HG03103 (cell line): ENCODE results near the gene KDR.

ENCODE experiments used
- ATAC-seq: cut with Tn5 transposase; IDR thresholded peaks from one replicate; pipeline ENCODE4 v1.9.1; 2021; ENCODE audit warnings: low read depth; ENCODE audit not compliant: unreplicated experiment

KDR gene

DNA sequence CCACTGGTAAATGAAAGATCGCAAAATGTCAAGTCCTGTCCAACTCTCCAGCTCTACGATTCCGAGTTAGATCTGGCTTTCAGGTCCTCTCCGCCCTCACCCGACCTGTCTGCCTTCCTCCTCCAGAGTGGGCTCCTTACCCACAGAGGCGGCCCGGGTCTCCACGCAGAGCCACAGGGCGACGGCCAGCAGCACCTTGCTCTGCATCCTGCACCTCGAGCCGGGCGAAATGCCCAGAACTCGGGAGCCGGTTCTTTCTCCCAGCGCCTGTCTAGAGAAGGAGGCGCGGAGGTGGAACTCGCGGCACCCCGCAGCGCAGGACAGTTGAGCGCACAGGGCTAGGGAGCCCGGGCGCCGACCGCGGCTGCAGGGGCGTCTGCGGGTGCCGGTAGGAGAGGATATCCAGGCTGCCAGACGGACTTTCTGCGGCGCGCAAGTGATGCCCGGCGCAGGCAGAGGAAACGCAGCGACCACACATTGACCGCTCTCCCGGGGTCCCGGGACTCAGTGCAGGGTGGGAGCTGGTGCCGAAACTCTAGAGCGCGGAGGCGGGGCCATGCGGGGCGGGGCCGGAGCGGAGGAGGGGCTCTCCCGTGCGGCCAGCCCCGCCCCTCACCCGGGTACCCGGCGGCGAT, at the start of gene KDR:
KDR (minus strand) TSS at position 509 of the 635 bp plus-strand sequence; CDS start at position 207, 302 bp downstream.
- no peak for ATAC-seq

DNA sequence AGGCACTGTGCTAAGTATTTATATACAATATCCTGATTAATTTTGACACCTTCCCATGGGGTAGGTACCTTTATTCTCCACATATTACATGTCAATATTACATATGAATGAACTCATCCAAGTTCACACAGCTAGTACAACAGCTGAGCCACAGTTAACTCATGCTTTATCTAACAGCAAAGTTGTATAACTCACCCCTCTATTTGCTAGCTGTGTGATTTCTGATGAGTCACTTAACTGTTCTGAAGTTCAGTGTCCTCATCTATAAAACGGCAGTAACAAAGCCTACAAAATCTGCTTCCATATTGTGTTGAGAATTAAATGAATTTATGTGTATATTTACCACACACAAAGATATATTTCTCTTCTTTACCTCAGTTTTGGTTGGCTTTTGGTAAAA, 48.2 kb upstream of the KDR start:
- ATAC-seq, result no peak

- ATAC-seq, result no peak
Measured at GRCh38 chr4:55172694-55173287, 47.4 kb upstream of the KDR start.

GRCh38 chr4:55170462-55170861, 45.1 kb upstream of the KDR start:
- ATAC-seq, result no peak

GRCh38 chr4:55169352-55169961, 44.1 kb upstream of the KDR start:
- no peak for ATAC-seq

GRCh38 chr4:55162396-55162795, 37.0 kb upstream of the KDR start:
- ATAC-seq, result no peak

- no peak for ATAC-seq
Measured at GRCh38 chr4:55161739-55162138, 36.3 kb upstream of the KDR start.

DNA sequence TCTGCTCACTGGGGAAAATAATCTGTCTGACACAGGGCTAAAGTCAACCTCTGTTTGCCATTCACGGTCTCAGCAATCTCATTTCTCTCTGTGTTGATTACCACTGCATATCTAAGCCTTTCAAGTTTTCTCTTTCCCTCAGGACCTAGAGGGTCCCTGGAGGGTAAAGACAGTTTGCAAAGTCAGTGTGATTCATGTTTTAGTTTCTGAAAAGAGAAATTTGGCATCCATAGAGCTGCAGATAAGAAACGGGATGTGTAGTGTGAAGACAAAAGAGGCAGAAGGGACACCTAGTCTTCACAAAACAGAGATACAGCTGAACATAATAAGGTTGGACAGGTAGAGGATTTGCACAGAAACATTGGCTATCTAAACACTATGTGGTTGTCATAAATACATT, 34.5 kb upstream of the KDR start:
- ATAC-seq, result no peak

DNA sequence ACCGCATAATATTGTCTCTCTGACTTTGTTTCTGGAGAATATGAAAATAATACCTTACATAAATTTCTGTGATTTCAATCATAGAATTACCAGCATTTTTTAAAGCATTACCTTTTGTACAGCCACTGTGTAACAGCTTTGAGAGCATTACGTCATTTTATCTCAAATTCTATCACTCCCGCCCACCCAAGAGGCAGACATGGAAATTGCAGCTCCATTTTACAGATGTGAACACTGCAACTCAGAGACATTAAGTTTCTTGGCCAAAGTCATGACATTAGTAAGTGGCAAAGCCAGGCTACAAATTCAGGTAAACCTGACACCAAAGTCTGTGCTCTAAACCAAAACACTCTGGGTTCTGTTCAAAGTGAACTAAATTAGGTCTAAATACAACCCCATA, 33.6 kb upstream of the KDR start:
- ATAC-seq, result no peak

DNA sequence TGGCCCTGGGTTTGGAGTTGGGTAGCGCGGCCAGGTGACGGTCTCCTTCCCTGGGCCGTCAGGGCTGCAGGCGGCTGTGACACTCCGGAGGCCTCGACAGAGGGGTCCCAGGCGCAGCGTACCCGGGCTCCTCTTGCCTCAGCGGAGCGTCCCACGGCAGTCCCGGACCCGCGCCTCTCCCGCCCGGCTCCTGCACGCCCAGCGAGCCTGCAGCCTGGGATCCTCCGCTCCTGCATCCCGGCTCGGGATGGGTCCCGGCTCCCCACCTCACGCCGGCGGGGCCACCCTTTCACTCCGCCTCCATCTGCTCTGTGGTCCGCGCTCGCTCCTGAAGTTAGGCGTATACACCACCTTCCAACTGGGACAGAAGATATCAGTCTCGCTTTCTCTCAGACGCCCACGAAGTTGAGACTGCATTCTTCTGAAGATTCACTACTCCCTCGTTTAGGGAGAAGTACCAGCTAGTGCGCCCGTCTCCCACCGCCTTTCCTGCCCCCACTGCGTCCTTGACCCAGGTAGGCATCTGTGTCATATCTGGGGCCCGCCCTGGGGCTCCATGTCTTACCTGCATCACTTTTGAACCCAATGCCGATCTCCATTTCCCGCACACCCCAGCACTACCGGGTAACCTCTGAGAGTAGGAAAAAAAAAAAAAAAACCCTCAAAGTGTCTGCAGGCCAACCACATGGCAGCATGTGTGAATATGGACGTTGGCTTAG, 32.3 kb upstream of the KDR start:
- ATAC-seq, result no peak

- no peak for ATAC-seq
Measured at GRCh38 chr4:55154933-55155332, 29.5 kb upstream of the KDR start.

- no peak for ATAC-seq
Measured at GRCh38 chr4:55154290-55154880, 29.0 kb upstream of the KDR start.

GRCh38 chr4:55143858-55144257, 18.5 kb upstream of the KDR start:
- no peak for ATAC-seq

DNA sequence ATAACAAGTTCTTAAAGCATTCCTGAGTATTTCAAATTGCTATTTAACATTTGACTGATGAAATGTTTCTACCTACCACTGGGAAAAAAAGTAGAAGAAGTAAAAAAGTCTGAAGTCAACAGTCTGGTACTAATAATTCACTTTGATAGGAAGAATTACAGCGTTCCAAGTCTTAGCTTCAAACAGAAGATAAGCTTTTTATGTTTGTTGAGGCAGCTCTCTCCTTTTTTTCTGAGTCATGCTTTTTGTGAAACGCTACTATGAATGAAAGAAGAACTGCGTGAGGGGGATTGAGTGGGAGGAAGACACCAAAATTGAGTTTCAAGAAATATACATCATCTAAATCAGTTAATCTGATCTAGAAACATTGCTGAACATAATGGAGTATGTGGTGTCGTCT, 13.0 kb upstream of the KDR start:
- no peak for ATAC-seq

DNA sequence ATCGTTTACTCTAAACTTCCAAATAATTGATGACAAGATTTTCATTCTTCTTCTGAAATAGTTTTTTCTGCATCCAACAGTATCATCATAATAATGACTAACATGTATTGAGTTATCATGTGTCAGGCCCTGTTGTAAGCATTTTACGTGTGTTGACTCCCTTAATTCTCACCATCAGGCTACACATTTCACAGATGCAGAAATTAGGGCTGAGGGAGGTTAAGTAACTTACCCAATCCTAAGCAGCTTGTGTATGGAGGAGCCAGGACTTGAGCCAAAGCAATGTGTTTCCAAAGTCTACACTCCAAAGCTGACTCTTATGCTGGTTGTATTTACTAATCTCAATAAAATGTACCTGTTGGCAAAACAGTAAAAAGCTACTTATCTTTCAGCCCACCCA, 11.2 kb upstream of the KDR start:
- ATAC-seq, result no peak

GRCh38 chr4:55133951-55134350, 8.6 kb upstream of the KDR start:
- no peak for ATAC-seq

GRCh38 chr4:55132775-55133174, 7.4 kb upstream of the KDR start:
- no peak for ATAC-seq

DNA sequence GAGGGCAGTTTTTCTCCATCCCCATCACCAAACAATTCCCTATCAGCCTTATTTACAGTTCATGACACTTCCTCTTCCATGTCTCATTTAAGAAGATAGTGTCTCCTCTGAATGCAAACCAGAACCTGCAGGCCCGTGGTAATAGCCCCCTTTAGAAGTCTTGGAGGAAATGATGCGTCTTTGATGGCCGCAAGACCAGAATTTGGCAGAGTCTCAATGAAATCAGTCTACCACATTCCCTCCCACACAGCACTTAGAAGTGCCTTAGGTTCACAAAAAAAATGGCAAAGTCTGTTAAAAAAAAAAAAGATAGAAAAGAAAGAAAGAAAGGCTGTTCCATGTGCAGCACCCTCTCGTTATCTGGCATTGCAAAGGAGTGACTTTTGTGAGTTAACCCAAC, 2.1 kb upstream of the KDR start:
- ATAC-seq, result no peak

GRCh38 chr4:55127053-55127452, 1.7 kb upstream of the KDR start:
- ATAC-seq, result no peak

DNA sequence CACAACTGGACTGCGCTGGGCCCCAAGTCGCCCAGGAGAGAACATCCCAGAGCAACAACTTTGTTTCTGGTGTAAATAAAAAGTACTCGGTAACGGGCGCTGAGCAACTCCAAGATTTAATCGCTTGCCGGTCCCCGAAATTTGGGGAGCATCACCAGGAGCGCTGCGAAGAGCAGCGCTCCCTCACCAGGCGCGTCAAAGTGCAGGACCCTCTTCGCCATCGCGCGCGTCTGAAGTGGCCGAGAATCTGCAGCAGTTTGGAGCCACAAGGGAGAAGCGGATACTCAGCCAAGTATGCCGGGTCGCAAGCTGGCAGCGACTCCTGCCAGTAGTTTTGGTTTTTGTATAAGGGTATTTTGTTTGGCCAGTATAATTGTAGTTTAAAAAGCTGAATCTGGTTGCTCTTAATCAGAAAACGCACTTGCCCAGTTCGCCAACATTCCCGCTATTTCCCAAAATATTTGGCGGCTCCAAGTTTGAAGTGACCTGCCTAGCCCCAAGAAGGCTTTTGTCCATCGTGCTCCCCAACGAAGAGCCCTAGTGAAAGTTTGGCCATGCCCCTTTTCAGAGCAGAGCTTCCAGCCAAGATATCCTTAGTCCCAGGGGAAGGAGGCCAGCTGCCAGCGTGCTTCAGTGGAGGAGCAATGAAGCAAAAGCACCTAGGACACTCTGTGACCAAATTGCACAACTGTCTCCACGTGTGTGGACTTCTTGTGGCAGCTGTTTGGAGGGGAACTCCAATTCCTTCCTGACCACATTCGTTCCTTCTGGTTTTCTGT, 557 bp upstream of the KDR start:
- no peak for ATAC-seq
